Thoracic aorta (tissue), 2 donors: Measurements from ENCODE around the gene SNORC. TPM values are rescaled to one million over a fixed set of nuclear protein-coding genes. Genes with fewer than 3 reads are reported as not detected.

Experiments used
- ATAC-seq: fragments of 150-250 bp; one replicate; pipeline ENCODE4 v1.8.0; 2017; ENCODE audit warnings: low read depth; ENCODE audit not compliant: insufficient number of reproducible peaks, low FRiP score
- DNase-seq: peaks from one replicate; pipeline ENCODE4 v3.0.0-alpha.2; 2020; ENCODE audit warnings: low spot score
- H3K27ac ChIP-seq, 2 donors: fragments of 200-600 bp; sonication (generic); 1 replicate in 1 of 2; 2 replicates in 1 of 2; pipeline ENCODE4 v1.5.1; 2016; ENCODE audit warnings: mild to moderate bottlenecking in 2 of 2, moderate library complexity in 2 of 2
- H3K27me3 ChIP-seq: fragments of 200-600 bp; sonication (generic); replicated peaks from 2 replicates; pipeline ENCODE4 v1.6.0; 2016; ENCODE audit warnings: mild to moderate bottlenecking; ENCODE audit not compliant: insufficient read depth
- H3K36me3 ChIP-seq: fragments of 200-600 bp; sonication (generic); one replicate; pipeline ENCODE4 v1.5.1; 2016
- H3K4me1 ChIP-seq, 2 donors: fragments of 200-600 bp; sonication (generic); 1 replicate in 1 of 2; 2 replicates in 1 of 2; pipeline versions ENCODE4 v1.5.1 to v1.6.0; 2016; ENCODE audit warnings: low read depth in 2 of 2, mild to moderate bottlenecking in 1 of 2; ENCODE audit not compliant: control insufficient read depth in 1 of 2
- H3K4me3 ChIP-seq: fragments of 200-600 bp; sonication (generic); 2 replicates; pipeline ENCODE4 v1.5.1; 2016; ENCODE audit warnings: mild to moderate bottlenecking
- H3K9me3 ChIP-seq: fragments of 200-600 bp; sonication (generic); 2 replicates; pipeline ENCODE4 v1.5.1; 2016
- total RNA-seq, 2 donors: library from RNA; depleted of rRNA; stranded (reverse); fragments of >200 nt; gene quantifications; one replicate each; pipeline versions ENCODE4 v1.1.0 to v1.2.3, GENCODE V29; 2016
- TF ChIP-seq, protein P1 (sequence below): fragments of 200-600 bp; sonication (generic); IDR thresholded peaks from one replicate; pipeline ENCODE4 v1.5.1; 2019; ENCODE audit warnings: antibody characterized with exemption

Gene SNORC
- total RNA-seq, 2 donors from 2014 or later: 0.41 to 0.63 TPM

DNA sequence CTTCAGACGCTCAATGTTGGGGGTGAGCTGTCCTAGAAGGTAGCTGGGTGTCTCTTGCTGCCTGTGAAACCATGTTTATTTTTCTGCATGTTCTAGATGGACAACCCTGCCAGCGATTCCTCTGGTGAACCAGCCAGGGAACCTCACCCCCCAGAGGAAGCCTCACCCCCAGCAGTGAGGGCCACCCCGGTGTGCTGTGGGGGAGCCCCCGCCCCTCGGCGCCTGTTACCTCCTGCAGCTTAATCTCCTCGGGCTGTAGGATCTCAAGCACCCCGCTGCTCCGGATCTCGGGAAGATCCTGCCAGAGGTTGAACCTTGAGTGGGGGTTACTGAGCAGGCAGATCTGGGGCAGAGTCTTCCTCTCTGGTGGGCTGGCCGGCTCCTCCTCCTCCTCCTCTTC is 50.0 kb downstream of the SNORC start:
- Histone ChIP-seq H3K27me3 (no peaks in the 10 kb centered on the region), H3K9me3 (no peaks in the 10 kb centered on the region), H3K4me3 (no peak overlapping the region), H3K4me1 (no peaks in the 10 kb centered on the region), H3K27ac (no peak overlapping the region), H3K36me3 (no peaks in the 10 kb centered on the region)
- ATAC-seq: no peak
- DNase-seq: no peak
- TF ChIP-seq, protein P1, sequence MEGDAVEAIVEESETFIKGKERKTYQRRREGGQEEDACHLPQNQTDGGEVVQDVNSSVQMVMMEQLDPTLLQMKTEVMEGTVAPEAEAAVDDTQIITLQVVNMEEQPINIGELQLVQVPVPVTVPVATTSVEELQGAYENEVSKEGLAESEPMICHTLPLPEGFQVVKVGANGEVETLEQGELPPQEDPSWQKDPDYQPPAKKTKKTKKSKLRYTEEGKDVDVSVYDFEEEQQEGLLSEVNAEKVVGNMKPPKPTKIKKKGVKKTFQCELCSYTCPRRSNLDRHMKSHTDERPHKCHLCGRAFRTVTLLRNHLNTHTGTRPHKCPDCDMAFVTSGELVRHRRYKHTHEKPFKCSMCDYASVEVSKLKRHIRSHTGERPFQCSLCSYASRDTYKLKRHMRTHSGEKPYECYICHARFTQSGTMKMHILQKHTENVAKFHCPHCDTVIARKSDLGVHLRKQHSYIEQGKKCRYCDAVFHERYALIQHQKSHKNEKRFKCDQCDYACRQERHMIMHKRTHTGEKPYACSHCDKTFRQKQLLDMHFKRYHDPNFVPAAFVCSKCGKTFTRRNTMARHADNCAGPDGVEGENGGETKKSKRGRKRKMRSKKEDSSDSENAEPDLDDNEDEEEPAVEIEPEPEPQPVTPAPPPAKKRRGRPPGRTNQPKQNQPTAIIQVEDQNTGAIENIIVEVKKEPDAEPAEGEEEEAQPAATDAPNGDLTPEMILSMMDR: no peak

DNA sequence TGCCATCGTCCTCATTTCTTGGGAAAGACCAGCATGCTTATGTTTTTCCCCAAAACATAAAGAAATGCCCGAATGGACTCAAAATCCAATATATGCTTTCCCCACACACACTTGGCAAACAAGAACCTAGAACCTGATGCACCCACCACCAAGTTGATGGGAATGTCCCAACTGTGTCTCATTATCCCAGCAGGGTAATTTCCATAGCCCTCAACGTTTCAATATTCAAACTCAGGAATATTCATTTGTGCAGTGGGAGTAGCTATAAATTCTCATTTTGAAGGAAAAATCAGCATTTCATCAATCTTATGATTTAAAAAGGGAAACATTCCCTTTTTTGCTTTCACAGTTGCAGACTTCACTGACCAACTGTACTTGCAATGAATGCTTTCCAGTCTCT is 50.7 kb downstream of the SNORC start:
- Histone ChIP-seq H3K27me3 (no peaks in the 10 kb centered on the region), H3K4me3 (no peak overlapping the region), H3K4me1 (no peaks in the 10 kb centered on the region), H3K27ac (no peak overlapping the region), H3K9me3 (no peaks in the 10 kb centered on the region), H3K36me3 (no peaks in the 10 kb centered on the region)
- DNase-seq (no peak), ATAC-seq (no peak)
- TF ChIP-seq, protein P1: no peak

GRCh38 chr2:232924433-232924832 is 54.4 kb downstream of the SNORC start:
- TF ChIP-seq, protein P1: no peak
- Histone ChIP-seq H3K4me3 (no peak overlapping the region), H3K27me3 (no peaks in the 10 kb centered on the region), H3K9me3 (no peaks in the 10 kb centered on the region), H3K36me3 (no peaks in the 10 kb centered on the region), H3K27ac (no peak overlapping the region), H3K4me1 (peaks cover 6 to 12% of the 10 kb centered on the region in 2 donors)
- DNase-seq (no peak), ATAC-seq (no peak)

DNA sequence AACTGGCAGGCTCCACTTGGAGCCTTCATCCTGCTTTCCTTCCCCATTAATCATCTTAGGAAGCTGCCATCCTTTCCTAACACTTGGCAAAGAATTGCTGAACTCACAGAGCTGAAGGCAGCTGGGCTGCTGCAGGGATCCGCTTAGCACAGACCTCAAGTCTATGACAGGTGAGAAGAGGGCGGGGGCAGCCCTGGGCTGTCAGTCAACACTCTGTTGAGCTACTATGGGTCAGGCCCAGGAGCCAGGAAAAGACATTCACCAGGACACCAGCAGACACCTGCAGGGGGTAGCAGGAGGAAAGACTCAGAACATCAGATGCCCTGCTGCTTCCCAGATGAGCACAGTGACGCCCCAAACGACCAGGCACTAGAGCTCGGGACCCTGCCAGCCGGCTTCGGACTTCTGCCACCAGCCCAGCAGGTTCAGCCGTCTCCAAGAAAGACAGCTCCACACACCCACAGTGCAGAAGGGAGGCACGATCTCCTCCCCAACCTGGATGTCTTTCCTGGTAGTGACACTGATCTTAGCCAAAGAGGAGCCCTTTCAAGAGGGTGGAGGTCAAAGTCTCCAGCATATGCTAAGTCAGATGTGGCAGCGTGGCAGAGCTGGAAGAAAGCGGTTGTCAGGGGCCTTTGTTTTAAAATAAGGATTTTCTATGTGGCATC is 55.2 kb downstream of the SNORC start:
- TF ChIP-seq, protein P1: no peak
- H3K4me1 ChIP-seq: peaks cover 6 to 12% of the 10 kb centered on the region in 2 donors
- H3K27me3 ChIP-seq: no peaks in the 10 kb centered on the region
- DNase-seq: no peak
- ATAC-seq: no peak
- H3K27ac ChIP-seq: no peak overlapping the region
- H3K9me3 ChIP-seq: no peaks in the 10 kb centered on the region
- no peaks in the 10 kb centered on the region for H3K36me3 ChIP-seq
- H3K4me3 ChIP-seq: no peak overlapping the region

DNA sequence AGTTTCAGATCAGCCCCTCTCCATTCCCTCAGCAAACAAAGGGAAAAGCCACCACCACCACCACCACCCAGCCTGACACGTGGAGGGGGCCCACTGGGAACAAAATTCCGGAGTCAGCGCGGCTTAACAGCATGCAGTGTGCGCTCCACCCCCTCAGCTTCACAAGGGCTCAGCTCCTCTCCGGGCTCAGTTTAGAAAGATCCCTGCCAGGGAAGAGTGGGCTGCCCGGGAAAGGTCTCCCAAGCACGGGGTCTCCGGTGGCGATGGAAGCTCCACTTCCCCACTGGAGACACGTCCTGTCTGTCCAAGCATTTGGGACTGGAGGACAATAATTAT is 55.7 kb downstream of the SNORC start:
- H3K27me3 ChIP-seq: no peaks in the 10 kb centered on the region
- DNase-seq: no peak
- ATAC-seq: no peak
- H3K36me3 ChIP-seq: no peaks in the 10 kb centered on the region
- TF ChIP-seq, protein P1: no peak
- no peak overlapping the region for H3K27ac ChIP-seq
- peaks cover 6 to 12% of the 10 kb centered on the region in 2 donors for H3K4me1 ChIP-seq
- H3K4me3 ChIP-seq: no peak overlapping the region
- H3K9me3 ChIP-seq: no peaks in the 10 kb centered on the region
